ENCODE data around the gene CALHM4. TPM values are rescaled to one million over a fixed set of nuclear protein-coding genes. Genes with fewer than 3 reads are reported as not detected.

CALHM4 gene
- total and polyA plus RNA-seq, 2 experiments from 2014 or later = not detected

DNA sequence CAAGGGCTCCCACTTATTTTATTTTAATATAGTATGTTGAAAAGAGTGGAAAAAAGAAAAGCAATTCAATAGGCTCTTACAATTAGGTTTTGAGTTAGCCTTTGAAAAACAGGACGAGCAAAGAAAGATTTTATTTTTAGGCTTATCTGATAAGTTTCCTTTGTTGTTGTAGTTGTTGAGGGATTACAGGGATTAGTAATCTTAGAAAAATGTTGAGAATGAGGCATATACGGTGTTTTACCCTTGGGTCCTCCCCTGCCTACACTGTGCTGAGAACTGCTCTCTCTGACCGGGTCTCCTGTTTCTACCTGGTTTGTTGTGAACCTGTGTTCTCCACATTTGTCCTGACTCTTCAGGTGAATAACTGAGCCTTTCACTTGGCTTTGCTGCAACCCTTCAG, 24.8 kb upstream of the CALHM4 start:
- no peaks in the 10 kb centered on the region for H3K79me2 ChIP-seq
- DNase-seq (ENCODE audit: low spot score) = no peak
- no peak overlapping the region for H3K4me3 ChIP-seq
- peaks cover 7% of the 10 kb centered on the region for H3K4me1 ChIP-seq (ENCODE audit: insufficient read depth)
- TF ChIP-seq, protein P1, sequence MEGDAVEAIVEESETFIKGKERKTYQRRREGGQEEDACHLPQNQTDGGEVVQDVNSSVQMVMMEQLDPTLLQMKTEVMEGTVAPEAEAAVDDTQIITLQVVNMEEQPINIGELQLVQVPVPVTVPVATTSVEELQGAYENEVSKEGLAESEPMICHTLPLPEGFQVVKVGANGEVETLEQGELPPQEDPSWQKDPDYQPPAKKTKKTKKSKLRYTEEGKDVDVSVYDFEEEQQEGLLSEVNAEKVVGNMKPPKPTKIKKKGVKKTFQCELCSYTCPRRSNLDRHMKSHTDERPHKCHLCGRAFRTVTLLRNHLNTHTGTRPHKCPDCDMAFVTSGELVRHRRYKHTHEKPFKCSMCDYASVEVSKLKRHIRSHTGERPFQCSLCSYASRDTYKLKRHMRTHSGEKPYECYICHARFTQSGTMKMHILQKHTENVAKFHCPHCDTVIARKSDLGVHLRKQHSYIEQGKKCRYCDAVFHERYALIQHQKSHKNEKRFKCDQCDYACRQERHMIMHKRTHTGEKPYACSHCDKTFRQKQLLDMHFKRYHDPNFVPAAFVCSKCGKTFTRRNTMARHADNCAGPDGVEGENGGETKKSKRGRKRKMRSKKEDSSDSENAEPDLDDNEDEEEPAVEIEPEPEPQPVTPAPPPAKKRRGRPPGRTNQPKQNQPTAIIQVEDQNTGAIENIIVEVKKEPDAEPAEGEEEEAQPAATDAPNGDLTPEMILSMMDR (IDR thresholded peaks at IDR 0.05; ENCODE audit: poor library complexity) = no peak
- no peak for TF ChIP-seq EZH2phosphoT487 (IDR thresholded peaks at IDR 0.05; ENCODE audit: low read depth, severe bottlenecking, unreplicated experiment)
- no peak for TF ChIP-seq EZH2 (IDR thresholded peaks at IDR 0.05; ENCODE audit: borderline replicate concordance)
- H3K27me3 ChIP-seq = no peaks in the 10 kb centered on the region
- no peak overlapping the region for H2AFZ ChIP-seq
- no peaks in the 10 kb centered on the region for H3K9me2 ChIP-seq (replicated peaks; ENCODE audit: insufficient read depth)
- no peaks in the 10 kb centered on the region for H3K36me3 ChIP-seq (replicated peaks; ENCODE audit: insufficient read depth, low read depth)
- H3K27ac ChIP-seq = no peak overlapping the region
- no peaks in the 10 kb centered on the region for H4K20me1 ChIP-seq (ENCODE audit: insufficient read depth, poor library complexity, severe bottlenecking)
- H3K4me2 ChIP-seq = no peak overlapping the region
- H3K9me3 ChIP-seq (ENCODE audit: low read depth) = no peaks in the 10 kb centered on the region
- 37% methylated on average over 3 of the region's 3 CpGs for WGBS (ENCODE audit: low lambda C conversion rate, missing lambda C conversion rate)

DNA sequence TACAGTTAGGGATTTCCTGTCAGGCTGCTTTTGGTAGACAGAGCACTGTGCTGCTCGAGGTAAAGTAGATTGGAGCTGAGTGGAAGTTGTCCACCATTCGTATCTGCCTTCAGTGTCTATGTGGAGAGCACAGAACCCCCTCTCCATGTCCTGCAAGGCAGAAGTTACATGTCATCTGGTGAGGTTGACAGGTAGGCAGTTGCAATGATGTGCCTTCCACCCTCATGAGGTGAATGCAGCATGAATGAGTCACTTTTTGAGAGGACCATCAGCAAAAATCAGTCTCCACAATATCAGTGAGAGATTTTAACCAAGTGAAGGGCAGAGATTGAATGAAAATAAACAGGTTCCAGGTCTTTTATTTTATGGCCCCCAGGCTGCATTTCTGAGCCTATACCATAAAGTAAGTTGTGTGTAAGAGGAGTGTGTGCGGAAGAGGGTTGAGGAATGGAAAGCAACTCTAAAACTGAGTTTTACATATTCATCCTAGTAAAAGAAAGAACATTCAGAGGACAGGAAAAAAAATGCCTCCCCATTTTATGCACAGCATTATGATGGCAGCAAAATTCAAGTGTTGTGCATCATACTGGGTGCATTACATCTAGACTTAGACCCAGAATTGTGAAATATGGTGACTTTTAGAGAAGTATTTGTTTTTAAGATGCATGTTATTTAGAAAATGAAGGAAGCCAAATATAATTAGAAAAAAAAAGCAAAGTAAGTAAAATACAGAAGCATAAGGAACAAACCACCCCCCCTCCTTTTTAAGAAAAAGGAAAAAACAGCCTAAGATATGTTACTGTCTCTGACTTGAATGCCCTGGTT, 23.9 kb upstream of the CALHM4 start:
- Histone ChIP-seq H2AFZ (no peak overlapping the region), H3K4me2 (peak overlapping the region; percentile 16), H4K20me1 (ENCODE audit: insufficient read depth, poor library complexity, severe bottlenecking) (no peaks in the 10 kb centered on the region), H3K79me2 (no peaks in the 10 kb centered on the region), H3K36me3 (replicated peaks; ENCODE audit: insufficient read depth, low read depth) (no peaks in the 10 kb centered on the region), H3K27ac (no peak overlapping the region), H3K4me1 (ENCODE audit: insufficient read depth) (peaks cover 7% of the 10 kb centered on the region), H3K9me2 (replicated peaks; ENCODE audit: insufficient read depth) (no peaks in the 10 kb centered on the region), H3K27me3 (no peaks in the 10 kb centered on the region), H3K4me3 (no peak overlapping the region), H3K9me3 (ENCODE audit: low read depth) (no peaks in the 10 kb centered on the region)
- no peak for DNase-seq (ENCODE audit: low spot score)
- TF ChIP-seq, protein P1 (IDR thresholded peaks at IDR 0.05; ENCODE audit: poor library complexity) = no peak
- 78% methylated on average over 3 of the region's 3 CpGs for WGBS (ENCODE audit: low lambda C conversion rate, missing lambda C conversion rate)

DNA sequence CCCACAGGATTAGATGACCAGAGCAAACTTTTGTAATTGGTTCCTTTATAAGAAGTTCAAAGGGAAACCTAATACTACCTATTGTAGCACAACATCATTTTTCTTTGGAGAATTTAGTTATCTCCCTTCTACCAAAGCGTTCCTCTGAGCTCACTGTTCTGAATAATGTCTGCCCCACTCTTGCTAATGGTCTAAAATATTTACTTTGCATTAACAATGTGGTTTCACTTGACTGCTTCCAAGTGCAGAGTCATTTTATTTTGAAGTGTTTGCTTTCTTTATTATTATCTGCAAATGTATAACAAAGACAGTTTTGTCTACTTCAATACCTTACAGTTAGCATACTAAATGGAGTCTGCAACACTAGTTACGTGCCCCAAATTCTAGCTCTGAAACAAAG, 23.1 kb upstream of the CALHM4 start:
- no peak for DNase-seq (ENCODE audit: low spot score)
- peak overlapping the region; percentile 16 for H3K4me2 ChIP-seq

More for the DNA sequence above, 23.1 kb upstream of the CALHM4 start:
- Histone ChIP-seq H3K27me3 (no peaks in the 10 kb centered on the region), H4K20me1 (ENCODE audit: insufficient read depth, poor library complexity, severe bottlenecking) (no peaks in the 10 kb centered on the region), H3K9me3 (ENCODE audit: low read depth) (no peaks in the 10 kb centered on the region), H2AFZ (no peak overlapping the region), H3K79me2 (no peaks in the 10 kb centered on the region), H3K9me2 (replicated peaks; ENCODE audit: insufficient read depth) (no peaks in the 10 kb centered on the region), H3K4me1 (ENCODE audit: insufficient read depth) (peaks cover 7% of the 10 kb centered on the region), H3K36me3 (replicated peaks; ENCODE audit: insufficient read depth, low read depth) (no peaks in the 10 kb centered on the region), H3K4me3 (no peak overlapping the region), H3K27ac (no peak overlapping the region)
- no peak for TF ChIP-seq EZH2 (IDR thresholded peaks at IDR 0.05; ENCODE audit: borderline replicate concordance)
- TF ChIP-seq EZH2phosphoT487 (IDR thresholded peaks at IDR 0.05; ENCODE audit: low read depth, severe bottlenecking, unreplicated experiment) = no peak
- TF ChIP-seq, protein P1 (IDR thresholded peaks at IDR 0.05; ENCODE audit: poor library complexity) = no peak
- WGBS (ENCODE audit: low lambda C conversion rate, missing lambda C conversion rate) = 33% methylated on average over 2 of the region's 2 CpGs
